Endothelial cell (in vitro differentiated cells): Measurements from ENCODE around the gene CKAP5. TPM values are rescaled to one million over a fixed set of nuclear protein-coding genes. Genes with fewer than 3 reads are reported as not detected.

Experiments used
- DNase-seq: peaks from one replicate; pipeline ENCODE4 v3.0.0; 2021; ENCODE audit warnings: low spot score
- H3K27ac Mint-ChIP-seq: one replicate; pipeline ENCODE4 v1.8.0; 2021; ENCODE audit warnings: mixed read lengths, inconsistent platforms; ENCODE audit not compliant: unreplicated experiment
- H3K27me3 Mint-ChIP-seq: one replicate; pipeline ENCODE4 v1.8.0; 2021; ENCODE audit warnings: mild to moderate bottlenecking, moderate library complexity, mixed read lengths, inconsistent platforms; ENCODE audit not compliant: unreplicated experiment
- H3K36me3 Mint-ChIP-seq: one replicate; pipeline ENCODE4 v1.8.0; 2021; ENCODE audit warnings: mild to moderate bottlenecking, low read depth, mixed read lengths, inconsistent platforms; ENCODE audit not compliant: unreplicated experiment
- H3K4me1 Mint-ChIP-seq: one replicate; pipeline ENCODE4 v1.8.0; 2021; ENCODE audit warnings: mild to moderate bottlenecking, mixed read lengths, inconsistent platforms; ENCODE audit not compliant: unreplicated experiment
- H3K4me3 Mint-ChIP-seq: one replicate; pipeline ENCODE4 v1.8.0; 2021; ENCODE audit warnings: mild to moderate bottlenecking, mixed read lengths, inconsistent platforms; ENCODE audit not compliant: unreplicated experiment
- H3K9me3 Mint-ChIP-seq: one replicate; pipeline ENCODE4 v1.8.0; 2021; ENCODE audit warnings: mixed read lengths, inconsistent platforms; ENCODE audit not compliant: unreplicated experiment
- total RNA-seq: library from RNA; stranded (reverse); fragmentation: NEBNext Ultra II Directional; extraction: Animal tissue kit (Norgen Biotek cat#: 25700); gene quantifications from one replicate; pipeline ENCODE4 v1.2.1, GENCODE V29; 2021; ENCODE audit not compliant: unreplicated experiment
- TF ChIP-seq, protein P1 (sequence below): fragments of 200-600 bp; sonication (generic); IDR thresholded peaks from one replicate; pipeline ENCODE4 v1.5.0; 2021; ENCODE audit warnings: antibody characterized with exemption; ENCODE audit not compliant: unreplicated experiment

The CKAP5 gene
- total RNA-seq, 1 donor from 2014 or later, result 84.4 TPM

- DNase-seq, result no peak
- TF ChIP-seq, protein P1, sequence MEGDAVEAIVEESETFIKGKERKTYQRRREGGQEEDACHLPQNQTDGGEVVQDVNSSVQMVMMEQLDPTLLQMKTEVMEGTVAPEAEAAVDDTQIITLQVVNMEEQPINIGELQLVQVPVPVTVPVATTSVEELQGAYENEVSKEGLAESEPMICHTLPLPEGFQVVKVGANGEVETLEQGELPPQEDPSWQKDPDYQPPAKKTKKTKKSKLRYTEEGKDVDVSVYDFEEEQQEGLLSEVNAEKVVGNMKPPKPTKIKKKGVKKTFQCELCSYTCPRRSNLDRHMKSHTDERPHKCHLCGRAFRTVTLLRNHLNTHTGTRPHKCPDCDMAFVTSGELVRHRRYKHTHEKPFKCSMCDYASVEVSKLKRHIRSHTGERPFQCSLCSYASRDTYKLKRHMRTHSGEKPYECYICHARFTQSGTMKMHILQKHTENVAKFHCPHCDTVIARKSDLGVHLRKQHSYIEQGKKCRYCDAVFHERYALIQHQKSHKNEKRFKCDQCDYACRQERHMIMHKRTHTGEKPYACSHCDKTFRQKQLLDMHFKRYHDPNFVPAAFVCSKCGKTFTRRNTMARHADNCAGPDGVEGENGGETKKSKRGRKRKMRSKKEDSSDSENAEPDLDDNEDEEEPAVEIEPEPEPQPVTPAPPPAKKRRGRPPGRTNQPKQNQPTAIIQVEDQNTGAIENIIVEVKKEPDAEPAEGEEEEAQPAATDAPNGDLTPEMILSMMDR, result no peak
- Mint-ChIP-seq H3K4me3 (no peak overlapping the region), H3K36me3 (peaks cover 8% of the 10 kb centered on the region), H3K9me3 (no peaks in the 10 kb centered on the region), H3K4me1 (peaks cover 25% of the 10 kb centered on the region), H3K27me3 (peaks cover 8% of the 10 kb centered on the region), H3K27ac (no peak overlapping the region)
Measured at GRCh38 chr11:46722566-46723358, 123.3 kb downstream of the CKAP5 start.

DNA sequence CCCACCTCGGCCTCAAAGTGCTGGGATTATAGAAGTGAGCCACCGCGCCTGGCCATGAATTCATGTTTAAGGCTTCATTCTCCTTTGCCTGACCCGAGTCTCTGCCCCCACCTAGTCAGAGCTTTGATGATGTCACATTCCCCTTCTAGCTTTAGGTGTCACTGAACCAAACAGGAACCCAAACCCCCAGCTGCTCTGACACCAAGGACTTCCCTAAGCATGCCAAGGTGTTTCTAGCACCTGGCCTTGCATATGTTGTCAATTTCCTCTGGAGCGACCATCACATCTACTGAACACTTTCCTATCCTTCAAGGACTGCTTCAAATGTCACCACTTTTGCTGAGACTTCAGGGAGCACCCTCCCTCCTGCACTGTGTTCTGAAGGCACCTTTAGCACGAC lies 124.8 kb downstream of the CKAP5 start:
- H3K27ac Mint-ChIP-seq, result peak overlapping the region; percentile 85
- H3K36me3 Mint-ChIP-seq, result peaks cover 8% of the 10 kb centered on the region
- peaks cover 7% of the 10 kb centered on the region for H3K27me3 Mint-ChIP-seq
- peaks cover 25% of the 10 kb centered on the region for H3K4me1 Mint-ChIP-seq
- peak overlapping the region; percentile 44 for H3K4me3 Mint-ChIP-seq
- TF ChIP-seq, protein P1, result no peak
- no peak for DNase-seq
- H3K9me3 Mint-ChIP-seq, result no peaks in the 10 kb centered on the region

GRCh38 chr11:46719543-46720218 lies 126.4 kb downstream of the CKAP5 start:
- H3K4me3 Mint-ChIP-seq, result no peak overlapping the region
- peaks cover 8% of the 10 kb centered on the region for H3K36me3 Mint-ChIP-seq
- H3K27me3 Mint-ChIP-seq, result peaks cover 7% of the 10 kb centered on the region
- H3K4me1 Mint-ChIP-seq, result peaks cover 25% of the 10 kb centered on the region
- no peak overlapping the region for H3K27ac Mint-ChIP-seq
- no peaks in the 10 kb centered on the region for H3K9me3 Mint-ChIP-seq
- DNase-seq, result no peak
- TF ChIP-seq, protein P1, result no peak

GRCh38 chr11:46719048-46719542 lies 127.0 kb downstream of the CKAP5 start, which contains the start of gene F2:
F2 (plus strand) TSS chr11:46719213; CDS start chr11:46719236, 23 bp downstream.
- Mint-ChIP-seq H3K27ac (no peak within 1 kb of the TSS), H3K4me3 (no peak within 1 kb of the TSS), H3K36me3 (peaks cover 8% of the 10 kb centered on the region), H3K27me3 (peaks cover 7% of the 10 kb centered on the region), H3K9me3 (no peaks in the 10 kb centered on the region), H3K4me1 (peaks cover 25% of the 10 kb centered on the region)
- TF ChIP-seq, protein P1, result no peak
- DNase-seq, result no peak
